NCI-H2107 (cell line): ENCODE results near the gene PLOD2.

Experiments used
- DNase-seq: peaks from one replicate; lab custom pipeline; 2025; lab: John Stamatoyannopoulos, UW

The PLOD2 gene

GRCh38 chr3:146160964-146161662, at the start of gene PLOD2:
TSS of gene PLOD2 (minus strand) at chr3:146161184. CDS start at chr3:146160989, 195 bp downstream.
- DNase-seq: peak; percentile 65

GRCh38 chr3:146209371-146209770, 48.4 kb upstream of the PLOD2 start:
- no peak for DNase-seq

GRCh38 chr3:146203776-146204175, 42.8 kb upstream of the PLOD2 start:
- no peak for DNase-seq

- no peak for DNase-seq
Observed at GRCh38 chr3:146200461-146201220, 39.7 kb upstream of the PLOD2 start.

GRCh38 chr3:146199762-146200161, 38.8 kb upstream of the PLOD2 start:
- DNase-seq: no peak

GRCh38 chr3:146196789-146197188, 35.8 kb upstream of the PLOD2 start:
- no peak for DNase-seq

GRCh38 chr3:146195605-146196004, 34.6 kb upstream of the PLOD2 start:
- no peak for DNase-seq

- no peak for DNase-seq
Observed at GRCh38 chr3:146195030-146195429, 34.0 kb upstream of the PLOD2 start.

GRCh38 chr3:146191051-146191450, 30.1 kb upstream of the PLOD2 start:
- no peak for DNase-seq

- DNase-seq: peak; percentile 30
Observed at GRCh38 chr3:146189519-146190173, 28.7 kb upstream of the PLOD2 start.

GRCh38 chr3:146187334-146187950, 26.5 kb upstream of the PLOD2 start:
- DNase-seq: no peak

- no peak for DNase-seq
Observed at GRCh38 chr3:146184241-146185015, 23.4 kb upstream of the PLOD2 start.

- no peak for DNase-seq
Observed at GRCh38 chr3:146181216-146181615, 20.2 kb upstream of the PLOD2 start.

GRCh38 chr3:146180376-146180775, 19.4 kb upstream of the PLOD2 start:
- no peak for DNase-seq

GRCh38 chr3:146178006-146178689, 17.2 kb upstream of the PLOD2 start:
- DNase-seq: no peak

- no peak for DNase-seq
Observed at GRCh38 chr3:146177519-146177918, 16.5 kb upstream of the PLOD2 start.

GRCh38 chr3:146177072-146177471, 16.1 kb upstream of the PLOD2 start:
- no peak for DNase-seq

- no peak for DNase-seq
Observed at GRCh38 chr3:146172586-146172985, 11.6 kb upstream of the PLOD2 start.

- DNase-seq: no peak
Observed at GRCh38 chr3:146170591-146170990, 9.6 kb upstream of the PLOD2 start.

GRCh38 chr3:146169891-146170290, 8.9 kb upstream of the PLOD2 start:
- DNase-seq: no peak

GRCh38 chr3:146166826-146167225, 5.8 kb upstream of the PLOD2 start:
- DNase-seq: no peak
